Measurements from ENCODE around the gene PIK3R1. TPM values are rescaled to one million over a fixed set of nuclear protein-coding genes. Genes with fewer than 3 reads are reported as not detected.

Gene PIK3R1
- total and polyA plus RNA-seq, 4 donors = 22.6 to 123 (median 47.3) TPM

DNA sequence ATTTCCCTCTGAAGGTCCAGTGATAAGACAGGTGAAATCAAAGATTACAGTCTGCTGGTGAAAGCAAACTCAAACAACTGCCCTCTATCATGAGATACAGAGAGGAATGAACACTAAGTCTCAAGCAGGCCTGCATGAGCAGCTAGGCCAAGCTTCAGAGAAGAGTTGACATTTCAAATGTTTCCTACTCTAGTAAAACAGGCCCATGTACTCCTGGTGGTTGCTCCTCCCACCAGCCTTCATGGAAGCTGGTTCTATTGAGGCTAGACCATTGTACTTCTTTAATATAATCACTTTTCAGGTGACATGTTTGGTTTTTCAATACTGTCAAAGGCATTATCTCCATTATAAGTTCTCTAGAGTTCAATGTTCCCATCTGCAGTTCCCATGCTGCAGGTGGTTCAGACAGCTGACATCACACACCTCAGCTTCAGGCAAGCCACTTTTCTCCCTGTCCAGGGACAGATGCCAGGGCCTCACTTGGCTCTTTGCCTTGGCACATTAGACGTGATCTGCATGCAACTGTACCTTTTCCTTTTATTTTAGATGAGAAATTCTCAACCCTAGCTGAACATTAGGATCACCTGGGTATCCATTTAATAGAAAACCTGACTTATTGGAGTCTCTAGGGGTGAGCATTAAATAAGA, 89.8 kb downstream of the PIK3R1 start:
- no peak for DNase-seq (ENCODE audit: low spot score)
- no peaks in the 10 kb centered on the region for H3K27me3 ChIP-seq (ENCODE audit: control insufficient read depth in 4 of 4, insufficient read depth in 4 of 4, low read length in 3 of 4)
- no peaks in the 10 kb centered on the region for H3K4me1 ChIP-seq (ENCODE audit: control insufficient read depth in 4 of 4, insufficient read depth in 4 of 4, low read length in 3 of 4)
- H3K9me3 ChIP-seq (ENCODE audit: control insufficient read depth in 4 of 4, low read length in 3 of 4) = no peaks in the 10 kb centered on the region
- 18% methylated on average over 1 of the region's 1 CpG for WGBS
- H3K36me3 ChIP-seq (ENCODE audit: control insufficient read depth in 4 of 4, insufficient read depth in 3 of 4, low read depth in 1 of 4, low read length in 3 of 4) = peaks cover 0 to 7% (median 3%) of the 10 kb centered on the region in 4 donors
- H3K27ac ChIP-seq (ENCODE audit: low read depth in 1 of 2, low read length in 2 of 2) = no peak overlapping the region
- H3K9ac ChIP-seq (ENCODE audit: low read depth in 1 of 2, low read length in 2 of 2) = no peak overlapping the region
- TF ChIP-seq GABPA (IDR thresholded peaks at IDR 0.05 in 1 of 2, conservative IDR thresholded peaks at IDR 0.05 in 1 of 2) (no peak), HNF4G (IDR thresholded peaks at IDR 0.05) (no peak), RAD21 (IDR thresholded peaks at IDR 0.05) (no peak), FOXA2 (IDR thresholded peaks at IDR 0.05) (no peak), RXRA (IDR thresholded peaks at IDR 0.05) (no peak), FOXA1 (IDR thresholded peaks at IDR 0.05) (no peak), CTCF (IDR thresholded peaks at IDR 0.05; ENCODE audit: low read depth, low read length, missing input control) (no peak), SP1 (IDR thresholded peaks at IDR 0.05) (no peak), REST (IDR thresholded peaks at IDR 0.05) (no peak), NR2F2 (IDR thresholded peaks at IDR 0.05) (no peak), ATF3 (IDR thresholded peaks at IDR 0.05) (no peak), TAF1 (conservative IDR thresholded peaks at IDR 0.05) (no peak), JUND (IDR thresholded peaks at IDR 0.05) (no peak), HNF4A (conservative IDR thresholded peaks at IDR 0.05) (no peak), YY1 (IDR thresholded peaks at IDR 0.05) (no peak), ZBTB33 (IDR thresholded peaks at IDR 0.05) (no peak)
- no peak overlapping the region for H3K4me3 ChIP-seq (ENCODE audit: low read depth in 1 of 3, low read length in 3 of 3)
